SU-DHL-6 (cell line): ENCODE results near the gene PHKB.
"Not testable (repeated sequence)": the region's sequence is repeated elsewhere in the genome, so short reads cannot be mapped to it uniquely, and the experiment has no call there.

Experiments used
- H2AFZ ChIP-seq: fragments of 200-600 bp; sonication (generic); 2 replicates; pipeline ENCODE4 v1.6.1; 2014; ENCODE audit warnings: low read depth, mild to moderate bottlenecking, moderate library complexity, mixed read lengths, antibody characterized with exemption, low read length; ENCODE audit not compliant: severe bottlenecking
- H3F3A ChIP-seq: fragments of 200-600 bp; shearing (Covaris generic); 2 replicates; pipeline ENCODE4 v1.6.0; 2016; ENCODE audit warnings: antibody characterized with exemption, mild to moderate bottlenecking; ENCODE audit not compliant: insufficient read depth
- H3K27ac ChIP-seq: fragments of 200-600 bp; sonication (generic); 2 replicates; pipeline ENCODE4 v1.5.1; 2016; ENCODE audit warnings: low read depth, mild to moderate bottlenecking, low read length, moderate library complexity, mixed read lengths
- H3K27me3 ChIP-seq: fragments of 200-600 bp; sonication (generic), shearing (Covaris generic); 2 replicates; pipeline ENCODE4 v1.6.0; 2014; ENCODE audit warnings: mild to moderate bottlenecking, low read length
- H3K36me3 ChIP-seq: fragments of 200-600 bp; sonication (generic); 2 replicates; pipeline ENCODE4 v1.6.1; 2014; ENCODE audit warnings: mild to moderate bottlenecking, low read length, mixed read lengths
- H3K4me2 ChIP-seq: fragments of 300-600, 200-600 bp; shearing (Covaris generic), sonication (generic); 2 replicates; pipeline ENCODE4 v1.6.0; 2014; ENCODE audit warnings: low read length, low read depth, mild to moderate bottlenecking; ENCODE audit not compliant: poor library complexity, severe bottlenecking
- H3K4me3 ChIP-seq: fragments of 200-600 bp; sonication (generic); 2 replicates; pipeline ENCODE4 v1.5.1; 2014; ENCODE audit warnings: antibody characterized with exemption, low read length, mild to moderate bottlenecking, mixed read lengths; ENCODE audit not compliant: insufficient read depth, poor library complexity, severe bottlenecking
- H3K79me2 ChIP-seq: fragments of 200-600 bp; sonication (generic); 2 replicates; pipeline ENCODE4 v1.6.1; 2014; ENCODE audit warnings: mild to moderate bottlenecking, low read length, moderate library complexity; ENCODE audit not compliant: insufficient read depth
- H3K9ac ChIP-seq: fragments of 200-600 bp; sonication (generic); 2 replicates; pipeline ENCODE4 v1.7.0; 2014; ENCODE audit warnings: mild to moderate bottlenecking, low read length
- H3K9me2 ChIP-seq: fragments of 200-600 bp; sonication (generic); replicated peaks from 2 replicates; pipeline ENCODE4 v1.6.1; 2014; ENCODE audit warnings: low read length; ENCODE audit not compliant: insufficient read depth
- H3K9me3 ChIP-seq: fragments of 200-600 bp; sonication (generic); 2 replicates; pipeline ENCODE4 v1.6.1; 2014; ENCODE audit warnings: low read length, mixed read lengths; ENCODE audit not compliant: insufficient read depth
- H4K20me1 ChIP-seq: fragments of 200-600 bp; sonication (generic); 2 replicates; pipeline ENCODE4 v1.6.1; 2014; ENCODE audit warnings: low read depth, mild to moderate bottlenecking, antibody characterized with exemption, low read length, moderate library complexity, mixed read lengths
- EZH2phosphoT487 ChIP-seq: fragments of 200-600 bp; sonication (generic), shearing (Covaris generic); conservative IDR thresholded peaks from 2 replicates; pipeline ENCODE4 v1.6.1; 2018; ENCODE audit warnings: mild to moderate bottlenecking, antibody characterized with exemption, low read length, moderate library complexity, mixed read lengths
- TF ChIP-seq, protein P1 (sequence below): fragments of 200-600 bp; sonication (generic); IDR thresholded peaks from one replicate; pipeline ENCODE4 v1.5.1; 2017; ENCODE audit warnings: antibody characterized with exemption, mild to moderate bottlenecking, low read length, moderate library complexity; ENCODE audit not compliant: insufficient read depth, poor library complexity, severe bottlenecking

Gene PHKB

DNA sequence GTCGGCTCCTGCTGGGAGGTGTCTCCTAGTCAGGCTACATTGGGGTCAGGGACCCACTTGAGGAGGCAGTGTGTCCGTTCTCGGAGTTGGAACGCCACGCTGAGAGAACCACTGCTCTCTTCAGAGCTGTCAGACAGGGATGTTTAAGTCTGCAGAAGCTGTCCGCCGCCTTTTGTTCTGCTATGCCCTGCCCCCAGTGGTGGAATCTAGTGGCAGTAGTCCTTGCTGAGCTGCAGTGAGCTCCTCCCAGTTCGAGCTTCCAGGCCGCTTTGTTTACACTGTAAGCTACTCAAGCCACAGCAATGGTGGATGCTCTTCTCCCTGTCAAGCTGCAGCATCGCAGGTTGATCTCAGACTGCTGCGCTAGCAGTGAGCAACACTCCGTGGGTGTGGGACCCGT, 36.3 kb upstream of the PHKB start:
- Histone ChIP-seq H3F3A (no peaks in the 10 kb centered on the region), H3K79me2 (no peaks in the 10 kb centered on the region), H3K9me2 (no peaks in the 10 kb centered on the region), H3K36me3 (peaks cover 31% of the 10 kb centered on the region), H3K27me3 (no peaks in the 10 kb centered on the region), H3K4me2 (no peak overlapping the region), H3K4me3 (no peak overlapping the region), H3K9ac (no peak overlapping the region), H3K27ac (no peak overlapping the region), H3K9me3 (no peaks in the 10 kb centered on the region), H4K20me1 (no peaks in the 10 kb centered on the region), H2AFZ (no peak overlapping the region)
- TF ChIP-seq, protein P1, sequence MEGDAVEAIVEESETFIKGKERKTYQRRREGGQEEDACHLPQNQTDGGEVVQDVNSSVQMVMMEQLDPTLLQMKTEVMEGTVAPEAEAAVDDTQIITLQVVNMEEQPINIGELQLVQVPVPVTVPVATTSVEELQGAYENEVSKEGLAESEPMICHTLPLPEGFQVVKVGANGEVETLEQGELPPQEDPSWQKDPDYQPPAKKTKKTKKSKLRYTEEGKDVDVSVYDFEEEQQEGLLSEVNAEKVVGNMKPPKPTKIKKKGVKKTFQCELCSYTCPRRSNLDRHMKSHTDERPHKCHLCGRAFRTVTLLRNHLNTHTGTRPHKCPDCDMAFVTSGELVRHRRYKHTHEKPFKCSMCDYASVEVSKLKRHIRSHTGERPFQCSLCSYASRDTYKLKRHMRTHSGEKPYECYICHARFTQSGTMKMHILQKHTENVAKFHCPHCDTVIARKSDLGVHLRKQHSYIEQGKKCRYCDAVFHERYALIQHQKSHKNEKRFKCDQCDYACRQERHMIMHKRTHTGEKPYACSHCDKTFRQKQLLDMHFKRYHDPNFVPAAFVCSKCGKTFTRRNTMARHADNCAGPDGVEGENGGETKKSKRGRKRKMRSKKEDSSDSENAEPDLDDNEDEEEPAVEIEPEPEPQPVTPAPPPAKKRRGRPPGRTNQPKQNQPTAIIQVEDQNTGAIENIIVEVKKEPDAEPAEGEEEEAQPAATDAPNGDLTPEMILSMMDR = no peak
- TF ChIP-seq EZH2phosphoT487 = no peak

DNA sequence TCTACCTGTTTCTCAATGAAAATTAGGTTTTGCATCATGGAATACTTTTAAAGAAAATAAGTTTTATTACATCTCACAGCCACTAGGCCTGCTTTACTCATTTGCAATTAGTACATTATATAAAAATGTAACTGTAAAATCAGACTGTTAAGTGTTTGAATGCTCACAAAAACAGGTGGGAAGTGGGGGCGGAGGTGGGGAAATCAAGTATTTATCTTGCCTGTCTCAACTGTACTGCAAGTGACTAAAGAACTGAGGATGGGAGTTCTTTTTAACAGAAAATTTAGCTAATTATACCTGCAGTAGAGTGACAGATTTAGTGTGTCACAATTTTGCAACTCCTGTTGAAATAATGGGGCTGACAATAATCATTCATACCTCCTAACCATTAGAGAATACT, 34.3 kb upstream of the PHKB start:
- peaks cover 8% of the 10 kb centered on the region; the same call in 1 of the 2 replicates for H3K79me2 ChIP-seq
- no peaks in the 10 kb centered on the region for H3F3A ChIP-seq
- no peak overlapping the region for H2AFZ ChIP-seq
- H3K4me2 ChIP-seq = no peak overlapping the region
- no peaks in the 10 kb centered on the region for H3K27me3 ChIP-seq
- H4K20me1 ChIP-seq = no peaks in the 10 kb centered on the region
- no peaks in the 10 kb centered on the region for H3K9me3 ChIP-seq
- TF ChIP-seq, protein P1 = no peak
- no peak for TF ChIP-seq EZH2phosphoT487
- no peak overlapping the region for H3K9ac ChIP-seq
- no peak overlapping the region for H3K27ac ChIP-seq
- peaks cover 31% of the 10 kb centered on the region for H3K36me3 ChIP-seq
- H3K9me2 ChIP-seq = no peaks in the 10 kb centered on the region
- H3K4me3 ChIP-seq = no peak overlapping the region

DNA sequence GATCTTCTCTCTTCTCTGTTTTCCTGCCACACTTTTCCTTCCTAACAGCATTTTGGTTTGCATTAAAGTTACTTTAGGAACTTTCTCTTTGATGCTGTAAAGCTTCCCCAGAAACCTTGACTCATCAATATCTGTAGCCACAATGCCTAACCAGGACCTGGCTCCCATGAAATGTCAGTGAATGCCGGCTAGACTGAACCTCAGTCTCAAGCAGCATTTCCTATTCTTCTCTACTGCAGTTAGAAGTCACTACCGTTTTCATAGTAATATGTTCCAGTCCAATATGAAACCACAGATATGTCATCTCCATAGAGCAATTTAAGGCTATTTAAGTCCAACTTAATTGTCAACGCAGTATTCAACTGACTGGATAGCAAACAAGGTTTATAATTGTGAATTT, 29.2 kb upstream of the PHKB start:
- Histone ChIP-seq H3K9ac (no peak overlapping the region), H2AFZ (no peak overlapping the region), H3K9me2 (no peaks in the 10 kb centered on the region), H3K9me3 (no peaks in the 10 kb centered on the region), H3K4me2 (no peak overlapping the region), H3K79me2 (peaks cover 29% of the 10 kb centered on the region), H3K36me3 (peaks cover 17% of the 10 kb centered on the region), H4K20me1 (no peaks in the 10 kb centered on the region), H3K27me3 (no peaks in the 10 kb centered on the region), H3K27ac (no peak overlapping the region), H3K4me3 (no peak overlapping the region), H3F3A (no peaks in the 10 kb centered on the region)
- TF ChIP-seq, protein P1 = no peak
- no peak for TF ChIP-seq EZH2phosphoT487

DNA sequence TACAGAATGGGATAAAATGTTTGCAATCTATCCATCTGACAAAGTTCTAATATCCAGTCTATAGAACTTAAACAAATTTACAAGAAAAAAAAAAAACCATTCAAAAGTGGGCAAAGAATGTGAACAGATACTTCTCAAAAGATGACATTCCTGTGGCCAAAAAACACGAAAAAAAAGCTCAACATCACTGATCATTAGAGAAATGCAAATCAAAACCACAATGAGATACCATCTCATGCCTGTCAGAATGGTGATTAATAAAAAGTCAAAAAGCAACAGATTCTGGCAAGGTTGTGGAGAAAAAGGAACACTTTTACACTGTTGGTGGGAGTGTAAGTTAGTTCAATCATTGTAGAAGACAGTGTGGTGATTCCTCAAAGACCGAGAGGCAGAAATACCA, 26.9 kb upstream of the PHKB start:
- H3K27me3 ChIP-seq, H3K9ac ChIP-seq, H3K9me3 ChIP-seq, H3K36me3 ChIP-seq, H3K27ac ChIP-seq, H3K4me2 ChIP-seq, H3K4me3 ChIP-seq, H3F3A ChIP-seq, H2AFZ ChIP-seq, H4K20me1 ChIP-seq, H3K9me2 ChIP-seq: not testable (repeated sequence)
- peaks cover 36% of the 10 kb centered on the region for H3K79me2 ChIP-seq

DNA sequence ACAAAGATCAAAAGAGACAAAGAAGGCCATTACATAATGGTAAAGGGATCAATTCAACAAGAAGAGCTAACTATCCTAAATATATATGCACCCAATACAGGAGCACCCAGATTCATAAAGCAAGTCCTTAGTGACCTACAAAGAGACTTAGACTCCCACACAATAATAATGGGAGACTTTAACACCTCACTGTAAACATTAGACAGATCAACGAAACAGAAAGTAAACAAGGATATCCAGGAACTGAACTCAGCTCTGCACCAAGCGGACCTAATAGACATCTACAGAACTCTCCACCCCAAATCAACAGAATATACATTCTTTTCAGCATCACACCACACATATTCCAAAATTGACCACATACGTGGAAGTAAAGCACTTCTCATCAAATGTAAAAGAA, 21.1 kb upstream of the PHKB start:
- H2AFZ ChIP-seq, H3K9me3 ChIP-seq, H3K27me3 ChIP-seq, H3K4me3 ChIP-seq, H4K20me1 ChIP-seq, H3K9me2 ChIP-seq, H3K27ac ChIP-seq, H3K4me2 ChIP-seq, H3K9ac ChIP-seq, H3F3A ChIP-seq: not testable (repeated sequence)
- Histone ChIP-seq H3K36me3 (peaks cover 13% of the 10 kb centered on the region; the same call in 1 of the 2 replicates), H3K79me2 (peaks cover 18% of the 10 kb centered on the region)

DNA sequence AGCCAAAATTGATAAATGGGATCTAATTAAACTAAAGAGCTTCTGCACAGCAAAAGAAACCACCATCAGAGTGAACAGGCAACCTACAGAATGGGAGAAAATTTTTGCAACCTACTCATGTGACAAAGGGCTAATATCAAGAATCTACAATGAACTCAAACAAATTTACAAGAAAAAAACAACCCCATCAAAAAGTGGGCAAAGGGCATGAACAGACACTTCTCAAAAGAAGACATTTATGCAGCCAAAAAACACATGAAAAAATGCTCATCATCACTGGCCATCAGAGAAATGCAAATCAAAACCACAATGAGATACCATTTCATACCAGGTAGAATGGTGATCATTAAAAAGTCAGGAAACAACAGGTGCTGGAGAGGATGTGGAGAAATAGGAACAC, 18.2 kb upstream of the PHKB start:
- H3K36me3 ChIP-seq = peaks cover 19% of the 10 kb centered on the region; the same call in 1 of the 2 replicates

More for the DNA sequence above, 18.2 kb upstream of the PHKB start:
- not testable (repeated sequence) for H4K20me1 ChIP-seq, H3K9me3 ChIP-seq, H3K27ac ChIP-seq, H3K27me3 ChIP-seq, H3K4me2 ChIP-seq, H3K9me2 ChIP-seq, H3K4me3 ChIP-seq, H3F3A ChIP-seq, H2AFZ ChIP-seq, H3K9ac ChIP-seq
- H3K79me2 ChIP-seq = peaks cover 18% of the 10 kb centered on the region; the same call in 1 of the 2 replicates
